ENCODE measurements around the gene LARP4B.

The LARP4B gene

DNA sequence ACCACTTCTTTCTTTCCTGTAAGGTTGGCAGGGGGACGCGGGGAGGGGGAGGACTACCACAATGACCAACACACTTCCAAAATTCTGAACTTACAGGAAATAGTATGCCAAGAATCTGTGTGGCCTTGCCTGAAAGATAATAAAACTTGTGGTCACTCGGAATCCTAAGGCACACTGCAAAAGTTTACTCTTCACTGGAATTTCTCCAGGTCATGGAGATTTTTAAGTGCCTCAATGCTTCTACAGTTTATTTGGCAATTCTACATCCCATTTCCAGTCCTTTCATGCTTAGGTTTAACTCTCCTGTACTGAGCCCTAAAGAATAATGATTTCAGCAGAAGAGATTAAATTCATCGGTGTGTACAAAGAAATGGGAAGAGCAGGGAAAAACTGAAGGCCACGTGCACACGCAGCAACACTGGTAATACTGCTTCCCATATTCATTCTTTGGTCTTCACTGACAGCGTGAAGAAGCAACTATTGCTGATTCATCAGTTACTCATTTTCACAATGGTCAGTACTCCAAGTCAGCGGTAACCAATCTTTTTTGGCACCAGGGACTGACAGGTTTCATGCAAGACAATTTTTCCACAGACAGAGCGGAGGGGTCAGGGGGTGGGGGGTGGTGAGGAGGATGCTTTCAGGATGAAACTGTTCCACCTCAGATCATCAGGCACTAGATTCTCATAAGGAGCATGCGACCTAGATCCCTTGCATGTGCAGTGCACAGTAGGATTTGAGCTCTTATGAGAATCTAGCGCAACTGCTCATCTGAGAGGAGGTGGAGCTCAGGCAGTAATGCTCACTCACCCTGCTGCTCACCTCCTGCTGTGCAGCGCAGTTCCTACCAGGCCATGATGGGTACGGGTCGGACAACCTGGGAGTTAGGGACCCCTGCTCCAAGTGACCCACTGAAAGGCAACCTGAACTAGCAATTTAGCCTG lies 9.8 kb downstream of the LARP4B start:
- DNase-seq: no peak

DNA sequence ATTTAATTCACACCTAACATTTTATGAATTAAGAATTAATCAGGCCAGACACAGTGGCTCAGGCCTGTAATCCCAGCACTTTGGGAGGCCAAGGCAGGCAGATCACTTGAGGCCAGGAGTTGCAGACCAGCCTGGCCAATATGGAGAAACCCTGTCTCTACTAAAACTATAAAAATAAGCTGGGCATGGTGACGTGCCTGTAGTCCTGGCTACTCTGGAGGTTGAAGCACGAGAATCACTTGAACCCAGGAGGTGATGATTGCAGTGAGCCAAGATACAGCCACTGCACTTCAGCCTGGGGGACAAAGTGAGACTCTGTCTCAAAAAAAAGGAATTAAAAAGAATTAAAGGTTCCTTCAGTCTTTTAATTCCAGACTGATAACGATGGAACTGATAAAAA lies 11.1 kb downstream of the LARP4B start:
- no peak for DNase-seq

DNA sequence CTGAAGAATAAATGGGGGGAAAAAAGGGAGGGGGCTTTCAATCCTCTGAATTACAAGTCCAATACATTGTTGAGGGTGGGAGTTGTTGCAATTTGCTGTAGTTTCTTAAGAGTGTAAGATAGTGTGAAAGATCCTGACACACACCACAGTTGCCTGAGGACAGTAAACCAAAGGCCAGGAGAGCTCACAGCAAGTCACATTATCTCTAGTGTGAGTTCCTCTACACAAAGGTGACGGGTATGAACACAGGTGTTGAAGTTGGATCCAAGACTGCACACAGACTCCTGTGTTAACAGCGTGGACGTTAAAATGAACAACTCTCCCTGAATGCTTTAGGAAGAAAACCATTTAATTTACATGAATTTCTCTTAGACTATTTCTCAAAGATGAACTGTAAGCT lies 12.0 kb downstream of the LARP4B start:
- DNase-seq: no peak

DNA sequence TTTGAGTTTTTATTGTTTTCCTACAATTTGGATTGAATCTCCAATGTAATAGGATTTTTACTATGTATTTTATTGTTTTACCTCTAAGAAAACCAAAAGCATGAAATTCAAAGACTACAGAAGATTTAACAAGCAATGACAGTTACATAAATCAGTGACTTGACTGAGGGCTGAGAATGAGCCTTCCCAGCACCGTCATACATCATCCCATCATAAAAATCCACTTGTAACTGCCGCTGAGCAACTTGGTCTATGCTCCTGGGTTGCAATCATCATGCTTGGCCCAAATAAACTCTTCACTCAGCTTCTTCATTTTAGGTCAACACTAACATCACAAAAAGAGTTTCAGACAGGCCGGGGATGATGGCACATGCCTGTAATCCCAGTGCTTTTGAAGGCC lies 13.5 kb downstream of the LARP4B start:
- DNase-seq: no peak

DNA sequence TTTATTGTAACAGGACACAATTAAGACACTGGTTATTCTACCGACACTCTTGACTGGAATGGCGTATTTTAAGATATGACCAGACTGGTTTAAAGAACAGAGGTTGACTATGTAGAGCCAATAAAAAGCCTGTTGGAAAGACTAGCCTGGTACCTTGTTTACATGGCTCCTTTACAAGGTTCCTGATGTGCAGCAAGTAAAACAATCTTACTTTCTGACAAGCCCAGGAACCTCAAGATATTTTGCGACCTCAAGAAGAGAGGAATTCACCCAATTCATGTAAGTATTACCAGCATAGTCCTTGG lies 14.1 kb downstream of the LARP4B start:
- no peak for DNase-seq

DNA sequence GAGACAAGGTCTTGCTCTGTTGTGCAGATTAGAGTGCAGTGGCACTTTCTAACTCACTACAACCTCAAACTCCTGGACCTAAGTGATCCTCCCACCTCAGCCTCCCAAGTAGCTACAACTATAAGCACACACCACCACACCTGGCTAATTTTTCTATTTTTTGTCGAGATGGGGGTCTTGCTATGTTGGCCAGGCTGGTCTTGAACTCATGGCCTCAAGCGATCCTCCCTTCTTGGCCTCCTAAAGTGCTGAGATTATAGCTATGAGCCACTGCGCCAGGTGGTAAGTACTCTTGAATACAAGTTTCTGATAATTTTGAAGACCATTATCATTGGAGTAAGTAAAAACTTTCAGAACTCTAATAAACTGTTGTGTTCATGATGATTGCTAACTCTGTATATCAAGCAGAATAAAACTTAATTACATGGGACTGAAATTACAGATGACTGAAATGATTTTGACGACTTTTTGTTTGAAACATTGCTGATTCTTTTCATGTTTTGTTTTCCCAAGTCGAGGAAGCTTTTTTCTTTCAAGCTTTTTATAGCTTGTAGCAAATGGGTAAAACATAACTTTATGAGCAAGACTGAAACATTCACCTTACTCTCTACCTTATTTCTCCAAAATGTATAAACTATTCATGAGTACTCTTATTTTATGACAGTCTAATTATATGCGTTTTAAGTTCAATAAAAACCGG lies 14.6 kb downstream of the LARP4B start:
- DNase-seq: no peak

DNA sequence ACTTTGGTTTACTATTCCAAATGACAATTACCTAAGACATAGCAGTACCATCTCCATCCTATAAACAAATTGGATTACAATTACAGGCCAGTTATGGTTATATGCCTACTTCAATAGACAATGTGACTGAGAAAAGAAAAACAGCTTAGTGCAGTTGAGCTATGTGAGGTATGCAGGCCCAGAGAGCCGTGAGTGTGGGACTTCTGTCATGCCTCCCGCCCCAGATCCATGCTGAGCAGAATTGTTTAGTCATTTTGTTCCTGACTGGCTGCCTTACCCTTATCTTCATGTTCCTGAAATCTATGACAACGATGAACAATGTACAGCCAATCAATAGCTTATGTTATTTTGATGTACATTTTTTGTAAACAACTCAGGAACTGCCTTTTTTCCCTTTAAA lies 21.7 kb downstream of the LARP4B start:
- DNase-seq: no peak

DNA sequence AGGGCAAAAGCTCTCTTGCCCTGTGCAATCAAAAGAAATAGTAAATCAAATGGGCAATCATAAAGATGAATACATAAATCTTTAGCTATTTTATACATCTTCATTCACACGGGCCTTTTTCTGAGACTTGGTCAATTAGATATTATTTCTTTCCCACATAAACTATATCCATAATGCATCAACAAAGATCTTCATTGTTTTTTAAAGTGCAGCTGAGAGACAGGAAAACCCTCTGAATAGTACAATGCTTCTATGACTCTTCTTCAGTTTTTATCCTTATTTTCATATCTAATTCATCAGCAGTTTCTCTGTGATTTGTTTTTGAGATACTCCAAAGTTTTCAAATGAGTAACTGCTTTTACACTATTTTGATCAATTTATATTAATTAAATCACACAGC lies 25.5 kb downstream of the LARP4B start:
- no peak for DNase-seq

DNA sequence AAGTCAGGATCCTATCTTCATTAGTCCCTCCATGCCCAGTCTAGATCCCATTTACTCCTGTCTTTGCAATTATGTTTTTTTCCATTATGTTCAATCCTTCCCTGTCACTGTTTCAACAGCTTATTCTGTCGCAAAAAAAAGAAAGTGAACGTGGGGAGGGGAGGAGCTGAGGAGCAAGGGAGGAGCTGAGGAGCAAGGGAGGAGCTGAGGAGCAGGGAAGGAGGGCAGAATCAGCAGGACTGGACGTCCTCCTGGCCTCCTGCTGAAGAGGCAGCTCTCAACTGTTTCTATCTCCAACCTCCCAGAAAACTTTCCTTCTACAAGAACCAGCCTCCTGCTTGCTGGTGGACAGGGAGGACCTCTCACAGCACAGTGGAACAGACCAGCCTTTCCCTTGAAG lies 26.0 kb downstream of the LARP4B start:
- DNase-seq: no peak

DNA sequence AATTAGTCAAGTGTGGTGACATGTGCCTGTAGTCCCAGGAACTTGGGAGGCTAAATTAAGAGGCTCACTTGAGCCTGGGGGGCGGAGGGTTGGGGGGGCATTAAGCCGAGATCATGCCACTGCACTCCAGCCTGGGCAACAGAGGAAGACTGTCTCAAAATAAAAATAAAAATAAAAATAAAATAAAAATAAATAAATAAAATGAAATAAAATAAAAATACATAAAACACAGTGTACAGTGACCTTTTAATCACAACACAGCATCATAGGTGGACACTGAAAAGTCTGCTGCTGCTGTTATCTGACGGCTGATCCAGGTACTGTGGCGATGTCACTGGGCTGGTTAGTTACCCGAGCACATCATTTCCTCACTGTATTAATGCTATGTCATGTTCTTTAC lies 27.1 kb downstream of the LARP4B start:
- DNase-seq: no peak

DNA sequence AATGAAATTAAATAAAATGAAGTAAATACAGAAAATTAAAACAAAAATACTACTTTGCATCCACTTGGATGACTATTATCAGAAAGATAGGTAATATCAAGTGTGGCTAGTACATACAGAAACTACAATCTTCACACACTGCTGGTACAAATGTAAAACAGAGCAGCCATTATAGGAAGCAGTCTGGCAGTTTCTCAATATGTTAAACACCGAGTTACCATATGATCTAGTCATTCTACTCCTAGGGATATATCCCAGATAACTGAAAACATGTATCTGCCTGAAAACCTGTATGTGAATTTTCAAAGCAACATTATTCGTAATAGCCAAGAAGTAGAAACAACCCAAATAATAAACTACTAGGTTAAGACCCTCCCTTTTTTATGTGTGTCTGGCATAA lies 33.4 kb downstream of the LARP4B start:
- DNase-seq: no peak

DNA sequence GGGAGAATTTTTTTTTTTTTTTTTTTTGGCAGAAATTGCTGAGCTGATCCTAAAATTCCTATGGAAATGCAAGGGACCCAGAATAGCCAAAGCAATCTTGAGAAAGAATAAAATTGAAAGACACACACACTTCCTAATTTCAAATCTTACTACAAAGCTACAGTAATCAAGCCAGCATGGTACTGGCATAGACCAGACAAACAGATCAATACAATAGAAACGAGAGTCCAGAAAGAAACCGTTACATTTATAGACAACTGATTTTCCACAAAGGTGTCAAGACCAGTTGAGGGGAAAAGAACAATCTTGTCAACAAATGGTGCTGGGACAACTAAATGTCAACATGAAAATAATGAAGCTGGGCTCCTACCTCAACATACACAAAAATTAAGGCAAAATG lies 34.5 kb downstream of the LARP4B start:
- DNase-seq: no peak

DNA sequence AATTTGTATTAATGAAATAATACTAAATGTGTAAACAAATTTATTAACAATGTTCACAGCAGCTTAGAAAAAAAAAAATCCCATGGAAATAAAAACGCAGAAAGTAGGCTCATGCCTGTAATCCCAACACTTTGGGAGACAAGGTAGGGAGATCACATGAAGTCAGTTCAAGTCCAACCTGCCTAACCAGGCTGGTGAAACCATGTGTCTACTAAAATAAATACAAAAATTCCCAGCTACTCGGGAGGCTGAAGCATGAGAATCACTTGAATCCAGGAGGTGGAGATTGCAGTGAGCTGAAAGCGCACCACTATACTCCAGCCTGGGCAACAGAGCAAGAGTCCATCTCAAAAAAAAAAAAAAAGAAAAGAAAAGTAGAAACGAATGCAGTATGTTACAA lies 36.2 kb downstream of the LARP4B start:
- no peak for DNase-seq

DNA sequence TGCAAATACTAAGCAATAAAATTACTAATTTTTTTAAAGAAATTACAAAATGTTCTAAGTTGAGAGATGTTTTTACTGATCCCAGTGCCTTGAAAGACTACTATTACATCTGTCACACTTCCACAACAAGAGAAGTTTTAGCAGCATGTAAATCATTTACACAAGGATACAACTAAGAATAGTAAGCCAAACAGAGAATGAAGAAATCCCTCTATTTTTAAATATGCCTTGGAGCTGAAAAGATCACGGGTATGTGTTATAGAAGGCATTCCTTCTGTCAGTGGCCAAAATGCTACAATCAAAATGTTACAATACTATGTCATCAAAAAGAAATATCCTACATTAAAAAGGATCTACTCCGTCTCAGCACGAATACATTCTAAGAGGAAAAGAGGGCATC lies 52.6 kb downstream of the LARP4B start:
- DNase-seq: no peak

DNA sequence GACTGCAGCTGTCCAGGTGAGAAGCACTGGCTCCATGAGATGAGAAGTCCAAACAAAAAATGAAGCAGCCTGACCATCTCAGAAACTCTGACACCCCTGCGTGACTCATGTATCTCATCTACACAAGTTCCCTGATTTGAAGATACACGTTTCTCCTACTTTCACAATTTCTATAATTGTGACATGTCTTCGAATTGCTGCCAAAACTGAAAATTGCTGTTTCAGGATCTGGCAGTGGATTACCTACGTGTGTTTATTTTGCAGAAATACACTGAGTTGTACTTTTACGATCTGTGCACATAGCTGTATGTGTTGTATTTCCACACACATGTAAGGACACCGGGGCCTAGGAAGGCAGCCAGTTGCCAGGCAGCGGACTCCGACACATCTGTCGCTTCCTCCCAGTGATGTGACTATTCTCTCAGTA lies 53.2 kb downstream of the LARP4B start:
- DNase-seq: no peak

DNA sequence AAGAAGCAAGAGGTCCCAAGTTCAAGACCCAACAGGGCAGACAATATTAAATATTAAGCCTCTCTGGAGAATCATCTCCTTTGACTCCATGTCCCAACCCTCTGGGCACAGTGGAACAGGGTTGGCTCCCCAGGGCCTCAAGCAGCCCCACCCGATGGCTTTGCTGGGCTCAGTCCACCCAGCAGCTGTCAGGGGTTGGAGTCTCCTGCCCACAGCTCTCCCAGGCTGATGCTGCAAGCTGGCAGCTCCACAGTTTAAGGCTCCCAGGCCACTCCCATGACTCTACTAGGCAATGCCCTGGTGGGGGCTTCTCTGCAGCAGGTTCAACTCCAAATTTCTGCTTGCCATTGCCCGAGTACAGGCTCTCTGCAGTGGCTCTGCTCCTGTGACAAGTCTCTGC lies 55.1 kb downstream of the LARP4B start:
- DNase-seq: no peak

DNA sequence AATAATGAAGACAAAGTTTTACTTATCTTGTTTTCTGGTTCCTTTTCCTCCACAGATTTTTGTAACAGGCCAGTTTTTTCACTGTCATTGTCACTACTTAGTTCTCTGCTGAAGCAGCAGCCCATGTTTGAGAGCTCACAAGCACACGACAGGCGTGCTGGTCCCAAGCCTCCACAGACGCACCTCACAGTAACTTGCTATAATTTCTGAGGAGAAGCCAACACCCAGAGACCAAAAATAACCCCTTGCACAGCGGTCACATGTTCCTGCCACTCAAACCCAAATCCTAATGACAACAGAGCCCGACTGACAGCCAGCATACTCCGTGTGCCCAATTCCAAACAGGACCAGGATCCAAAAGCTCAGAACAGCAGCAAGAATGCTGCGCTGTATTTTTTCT lies 58.5 kb downstream of the LARP4B start:
- no peak for DNase-seq

DNA sequence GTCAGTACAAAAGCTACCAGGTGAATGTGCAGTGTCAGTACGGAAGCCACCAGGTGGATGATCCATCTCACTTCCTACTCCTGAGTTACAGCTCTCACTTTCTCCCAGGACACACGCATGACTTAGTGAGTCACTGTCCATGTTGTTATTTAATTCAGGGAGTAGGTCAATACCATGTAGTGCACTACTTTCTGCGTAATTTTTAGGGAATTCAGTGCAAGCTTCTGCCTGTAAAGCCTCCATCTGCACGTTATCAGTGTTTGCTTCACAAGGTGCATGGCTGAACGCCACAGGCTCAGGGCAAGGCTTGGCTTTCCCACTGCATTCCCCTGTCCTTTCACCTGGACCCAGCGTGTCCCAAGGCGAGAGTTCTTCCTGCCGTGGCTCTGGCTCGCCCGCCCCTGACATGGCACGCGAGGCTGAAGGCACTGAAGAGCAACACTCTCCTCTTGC lies 59.5 kb downstream of the LARP4B start:
- DNase-seq: no peak

DNA sequence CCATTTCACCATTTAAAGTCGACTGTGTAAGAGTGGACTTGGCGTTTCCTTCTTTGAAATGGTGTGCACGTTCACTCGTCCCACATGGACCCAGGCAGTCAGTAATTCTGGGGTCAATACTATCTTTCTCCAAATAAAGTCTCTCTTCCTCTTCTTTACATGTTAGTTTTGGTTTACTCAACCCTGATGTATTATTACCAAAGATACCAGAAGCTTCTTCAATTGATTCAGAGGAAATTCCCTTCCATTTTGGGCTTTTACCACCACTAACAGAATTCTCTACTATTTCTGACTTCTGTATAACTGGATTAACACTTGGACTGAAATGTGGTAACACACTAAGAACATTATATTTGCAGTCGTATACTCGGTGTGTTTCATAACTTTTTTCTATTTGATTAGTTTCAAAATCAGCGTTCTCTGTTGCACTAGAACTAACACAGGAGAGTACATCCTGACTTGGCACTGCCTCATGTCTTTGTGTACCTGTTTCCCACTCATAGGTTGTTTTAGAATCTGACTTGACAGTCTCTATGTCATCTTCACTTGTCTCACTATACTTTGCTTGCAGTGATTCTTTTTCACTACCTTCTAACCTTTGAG lies 60.8 kb downstream of the LARP4B start:
- no peak for DNase-seq

DNA sequence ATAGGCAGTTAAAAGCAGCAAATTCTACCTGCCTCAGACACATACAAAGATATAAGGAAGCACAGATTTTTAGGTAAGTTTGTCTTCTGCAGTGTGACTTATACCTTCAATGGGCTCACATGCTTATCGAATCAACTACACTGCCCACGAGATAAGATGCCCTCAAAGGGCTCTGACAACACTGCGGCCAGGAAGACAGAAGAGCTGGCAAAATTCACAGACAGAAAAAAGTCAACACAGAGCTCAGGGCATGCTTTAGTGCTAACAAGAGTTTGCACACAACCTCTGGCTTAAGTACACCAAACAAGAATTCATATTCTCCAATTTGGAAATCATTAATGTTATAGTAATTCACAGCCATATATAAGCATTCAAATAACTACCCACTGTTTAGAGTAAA lies 62.3 kb downstream of the LARP4B start:
- DNase-seq: no peak

DNA sequence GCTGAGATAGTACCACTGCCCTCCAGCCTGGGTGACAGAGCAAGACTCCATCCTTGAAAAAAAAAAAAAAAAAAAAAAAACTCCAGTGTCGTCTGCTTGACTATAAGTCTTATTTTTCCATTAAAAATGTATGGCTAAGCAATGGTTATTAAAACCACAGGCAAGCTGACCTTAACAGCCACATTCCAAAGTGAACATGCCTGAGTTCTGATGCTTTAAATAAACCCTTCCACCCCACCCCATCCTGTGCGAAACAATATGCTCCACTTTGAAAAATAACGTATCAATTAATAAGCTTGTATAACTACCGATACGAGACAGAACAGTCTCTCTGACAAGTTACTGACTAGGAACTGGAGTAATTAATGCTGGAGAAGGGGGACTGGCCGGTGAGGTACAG lies 63.7 kb downstream of the LARP4B start:
- no peak for DNase-seq

DNA sequence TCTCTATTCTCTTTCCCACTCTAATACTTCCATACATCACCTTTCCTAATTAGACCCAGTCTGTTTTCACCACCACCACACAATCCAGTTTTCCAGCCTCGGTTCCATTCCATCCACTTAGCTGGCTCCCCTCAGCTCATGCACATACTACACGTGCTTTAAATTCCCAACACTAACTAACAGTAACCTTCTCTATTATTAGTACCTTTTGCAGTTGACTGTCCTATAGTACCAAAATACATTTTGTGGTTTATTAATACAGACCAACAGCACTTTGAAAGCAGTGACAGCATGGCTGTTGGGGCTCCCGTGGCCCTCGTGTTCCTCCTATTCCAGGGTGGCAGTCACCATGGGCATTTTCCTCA lies 64.9 kb downstream of the LARP4B start:
- no peak for DNase-seq

DNA sequence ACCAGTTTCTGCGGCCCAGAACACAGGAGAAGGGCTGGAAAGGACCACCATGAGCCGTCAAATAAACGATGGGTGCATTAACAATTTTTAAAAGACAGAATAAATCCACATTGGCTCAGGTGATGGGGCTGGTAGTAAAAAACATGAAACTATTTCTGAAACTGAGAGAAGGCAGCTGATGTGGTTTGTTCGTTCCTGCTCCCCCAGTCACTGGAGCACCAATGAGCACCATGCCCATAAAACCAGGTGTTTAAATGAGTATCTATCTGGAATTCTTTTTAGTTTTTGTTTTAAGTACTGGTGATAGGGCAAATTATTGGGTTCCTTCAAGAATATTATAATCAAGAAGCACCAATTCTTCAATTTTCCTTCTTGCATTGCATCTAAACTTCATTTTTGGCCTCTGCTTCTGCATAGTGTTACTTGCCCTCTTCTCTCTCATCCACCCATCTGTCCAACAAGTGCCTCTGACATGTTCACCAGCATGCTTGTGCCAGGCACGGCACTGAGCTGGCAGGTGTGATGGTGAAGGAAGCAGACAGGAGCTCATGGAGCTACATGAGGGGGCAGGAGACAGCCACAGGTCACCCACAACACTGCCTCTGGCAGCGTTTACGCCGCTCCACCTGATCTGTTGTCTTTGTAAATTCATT lies 65.5 kb downstream of the LARP4B start:
- DNase-seq: no peak

DNA sequence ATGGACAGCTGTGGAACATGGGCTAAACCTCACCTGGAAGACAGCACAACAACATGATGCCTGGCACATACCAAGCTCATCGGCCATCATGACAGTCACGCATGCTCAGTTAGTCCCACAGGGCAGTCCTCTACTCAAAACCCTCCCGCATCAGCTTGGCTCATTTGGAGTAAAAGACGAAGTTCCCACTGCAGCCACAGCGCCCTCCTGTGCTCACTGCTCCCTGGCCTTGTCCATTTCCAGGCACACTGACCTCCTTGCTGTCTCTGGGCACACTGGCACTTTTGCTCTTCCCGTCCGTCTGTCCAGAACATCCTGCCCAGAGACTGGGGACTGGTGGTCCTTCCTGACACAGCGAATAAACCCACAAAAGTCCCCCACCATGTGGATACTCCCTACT lies 66.2 kb downstream of the LARP4B start:
- no peak for DNase-seq

Data from NCI-H187 (cell line).